Spleen (tissue), 7 donors: ENCODE measurements around the gene OBP2B.
"Not testable (repeated sequence)": the region's sequence is repeated elsewhere in the genome, so short reads cannot be mapped to it uniquely, and the experiment has no call there.

Source experiments
- POLR2A ChIP-seq, 3 donors: fragments of 450-650 bp; IDR thresholded peaks; one replicate each; pipeline ENCODE4 v1.5.1; 2017; ENCODE audit warnings: antibody characterized with exemption in 3 of 3, mild to moderate bottlenecking in 1 of 3
- POLR2AphosphoS5 ChIP-seq, 3 donors: sonication (generic); formaldehyde crosslinking; IDR thresholded peaks; one replicate each; pipeline ENCODE4 v1.5.1; 2017; ENCODE audit warnings: antibody characterized with exemption in 3 of 3
- TF ChIP-seq, protein P1 (sequence below), 11 experiments: fragments of 200-600 bp in 7 of 11; fragments of 450-650 bp in 4 of 11; sonication (generic) in 4 of 11; IDR thresholded peaks in 8 of 11; conservative IDR thresholded peaks in 3 of 11; 1 replicate in 7 of 11; 2 replicates in 4 of 11; pipeline versions ENCODE4 v1.4.0 to v1.8.0; 2016 to 2021; ENCODE audit warnings: antibody characterized with exemption in 11 of 11, inconsistent platforms in 4 of 11, mild to moderate bottlenecking in 1 of 11
- donor health status: DM: no; HTN: no; CAD: no; lungs with moderate emphysema.
- donor health status: DM: no; HTN: no; CAD: no.
- donor health status: DM: no; HTN: no; CAD: no.

DNA sequence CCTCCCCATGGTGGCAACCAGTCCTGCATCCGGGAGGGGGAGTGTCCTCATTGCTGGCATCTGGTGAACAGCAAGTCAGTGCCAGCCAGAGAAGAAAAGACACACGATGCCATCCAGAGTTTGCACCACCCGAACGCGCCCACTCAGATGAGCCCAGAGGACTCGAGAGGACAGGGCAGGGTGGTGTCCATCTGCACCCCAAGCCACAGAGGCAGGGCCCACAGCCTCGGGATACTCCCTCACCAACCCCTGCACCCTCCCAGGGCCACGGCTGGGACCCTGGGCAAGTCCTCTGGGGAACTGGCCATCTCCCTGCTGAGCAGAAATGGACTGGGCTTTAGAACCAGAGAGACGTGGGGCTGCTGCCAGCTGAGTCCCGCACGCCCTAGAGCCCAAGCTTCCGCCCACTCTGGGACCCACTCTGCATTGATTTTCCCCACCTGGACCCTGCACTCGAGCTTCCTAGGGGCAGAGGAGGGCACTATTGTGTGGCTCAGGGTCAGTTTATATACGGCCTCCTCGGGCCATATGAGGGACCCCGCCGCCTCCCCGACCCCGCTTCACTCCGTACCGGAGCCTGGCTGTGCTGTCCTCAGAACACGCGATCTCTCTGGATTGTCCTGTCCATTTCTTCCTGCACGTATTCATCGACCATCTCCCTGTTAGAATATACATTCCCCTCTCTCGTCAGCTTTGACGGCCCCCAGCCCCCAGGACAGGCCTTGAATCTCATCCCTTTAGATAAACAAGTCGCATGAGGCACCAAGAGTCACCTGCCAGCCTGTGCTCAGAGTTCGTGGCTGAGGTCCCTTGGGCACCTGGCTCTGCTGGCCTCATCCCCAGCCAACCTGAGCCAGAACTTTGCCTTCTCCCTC is 514 bp upstream of the OBP2B start:
- TF ChIP-seq POLR2AphosphoS5, POLR2A (IDR thresholded peaks at IDR 0.05): not testable (repeated sequence)
- TF ChIP-seq, protein P1, sequence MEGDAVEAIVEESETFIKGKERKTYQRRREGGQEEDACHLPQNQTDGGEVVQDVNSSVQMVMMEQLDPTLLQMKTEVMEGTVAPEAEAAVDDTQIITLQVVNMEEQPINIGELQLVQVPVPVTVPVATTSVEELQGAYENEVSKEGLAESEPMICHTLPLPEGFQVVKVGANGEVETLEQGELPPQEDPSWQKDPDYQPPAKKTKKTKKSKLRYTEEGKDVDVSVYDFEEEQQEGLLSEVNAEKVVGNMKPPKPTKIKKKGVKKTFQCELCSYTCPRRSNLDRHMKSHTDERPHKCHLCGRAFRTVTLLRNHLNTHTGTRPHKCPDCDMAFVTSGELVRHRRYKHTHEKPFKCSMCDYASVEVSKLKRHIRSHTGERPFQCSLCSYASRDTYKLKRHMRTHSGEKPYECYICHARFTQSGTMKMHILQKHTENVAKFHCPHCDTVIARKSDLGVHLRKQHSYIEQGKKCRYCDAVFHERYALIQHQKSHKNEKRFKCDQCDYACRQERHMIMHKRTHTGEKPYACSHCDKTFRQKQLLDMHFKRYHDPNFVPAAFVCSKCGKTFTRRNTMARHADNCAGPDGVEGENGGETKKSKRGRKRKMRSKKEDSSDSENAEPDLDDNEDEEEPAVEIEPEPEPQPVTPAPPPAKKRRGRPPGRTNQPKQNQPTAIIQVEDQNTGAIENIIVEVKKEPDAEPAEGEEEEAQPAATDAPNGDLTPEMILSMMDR (IDR thresholded peaks at IDR 0.05 in 8 of 11, conservative IDR thresholded peaks at IDR 0.05 in 3 of 11), result not testable (repeated sequence)
